WTC11 (cell line): ENCODE measurements around the gene LRRC4B. TPM values are rescaled to one million over a fixed set of nuclear protein-coding genes. Genes with fewer than 3 reads are reported as not detected.

ENCODE experiments used
- ATAC-seq: fragments of 200-7000 bp; cut with Tn5 transposase; 2 replicates; pipeline ENCODE4 v1.10.0; 2021; ENCODE audit warnings: mild to moderate bottlenecking, moderate library complexity
- CTCF ChIA-PET: fragments of 300-600 bp; sonication (Branson Sonifier 250); formaldehyde crosslinking; loops from one replicate; lab custom pipeline; 2021; ENCODE audit warnings: antibody characterized with exemption; lab: Charles Lee
- POLR2A ChIA-PET: fragments of 350-600 bp; sonication (Branson Sonifier 250); formaldehyde crosslinking; loops from one replicate; lab custom pipeline; 2021; ENCODE audit warnings: antibody characterized with exemption; lab: Charles Lee
- DNase-seq: peaks from one replicate; pipeline ENCODE4 v3.0.0; 2021; ENCODE audit warnings: low spot score
- H3K27ac Mint-ChIP-seq: 2 replicates; pipeline ENCODE4 v1.8.0; 2021; ENCODE audit warnings: mixed read lengths
- H3K27me3 Mint-ChIP-seq: 2 replicates; pipeline ENCODE4 v1.8.0; 2021; ENCODE audit warnings: low read depth, mild to moderate bottlenecking, moderate library complexity, mixed read lengths
- H3K36me3 Mint-ChIP-seq: 2 replicates; pipeline ENCODE4 v1.8.0; 2021; ENCODE audit warnings: mixed read lengths
- H3K4me1 Mint-ChIP-seq: 2 replicates; pipeline ENCODE4 v1.8.0; 2022; ENCODE audit warnings: mixed read lengths
- H3K4me3 Mint-ChIP-seq: 2 replicates; pipeline ENCODE4 v1.8.0; 2021; ENCODE audit warnings: mild to moderate bottlenecking, moderate library complexity, mixed read lengths
- H3K9me3 Mint-ChIP-seq: 2 replicates; pipeline ENCODE4 v1.8.0; 2021; ENCODE audit warnings: mixed read lengths
- ATF1 ChIP-seq: sonication (generic); formaldehyde crosslinking; IDR thresholded peaks from 2 replicates; pipeline ENCODE4 v1.8.1; 2023; ENCODE audit warnings: mild to moderate bottlenecking, moderate library complexity, missing genetic modification reagents
- CREB1 ChIP-seq: sonication (generic); formaldehyde crosslinking; IDR thresholded peaks from 2 replicates; pipeline ENCODE4 v1.8.0; 2023; ENCODE audit warnings: mild to moderate bottlenecking, missing genetic modification reagents
- ELF4 ChIP-seq: sonication (generic); formaldehyde crosslinking; IDR thresholded peaks from 2 replicates; pipeline ENCODE4 v1.8.1; 2022; ENCODE audit warnings: low read depth, mild to moderate bottlenecking, moderate library complexity, missing genetic modification reagents
- GTF2I ChIP-seq: fragments of 250-450 bp; sonication (Bioruptor Pico); conservative IDR thresholded peaks from 2 replicates; pipeline ENCODE4 v1.4.0; 2021; ENCODE audit warnings: mild to moderate bottlenecking
- JUN ChIP-seq: sonication (generic); formaldehyde crosslinking; IDR thresholded peaks from 2 replicates; pipeline ENCODE4 v1.8.0; 2023; ENCODE audit warnings: mild to moderate bottlenecking, missing genetic modification reagents
- NFATC4 ChIP-seq: fragments of 250-450 bp; sonication (Bioruptor Pico); IDR thresholded peaks from 2 replicates; pipeline ENCODE4 v1.9.0; 2021; ENCODE audit warnings: mild to moderate bottlenecking
- NR3C1 ChIP-seq: sonication (generic); formaldehyde crosslinking; conservative IDR thresholded peaks from 2 replicates; pipeline ENCODE4 v1.8.1; 2023; ENCODE audit warnings: low read depth, mild to moderate bottlenecking, missing genetic modification reagents
- SMAD3 ChIP-seq: sonication (generic); formaldehyde crosslinking; IDR thresholded peaks from 2 replicates; pipeline ENCODE4 v1.8.0; 2022; ENCODE audit warnings: missing genetic modification reagents, mild to moderate bottlenecking, borderline replicate concordance
- SMAD4 ChIP-seq: sonication (generic); formaldehyde crosslinking; IDR thresholded peaks from 2 replicates; pipeline ENCODE4 v1.8.0; 2022; ENCODE audit warnings: mild to moderate bottlenecking, missing genetic modification reagents
- SOX15 ChIP-seq: fragments of 250-450 bp; sonication (Bioruptor Pico); IDR thresholded peaks from 2 replicates; pipeline ENCODE4 v1.9.0; 2021; ENCODE audit warnings: mild to moderate bottlenecking
- TCF7 ChIP-seq: sonication (generic); formaldehyde crosslinking; IDR thresholded peaks from 2 replicates; pipeline ENCODE4 v1.8.0; 2022; ENCODE audit warnings: mild to moderate bottlenecking, low read depth, missing genetic modification reagents, moderate library complexity
- TP53 ChIP-seq: sonication (generic); formaldehyde crosslinking; IDR thresholded peaks from 2 replicates; pipeline ENCODE4 v1.8.1; 2023; ENCODE audit warnings: mild to moderate bottlenecking, missing genetic modification reagents
- ZNF121 ChIP-seq: sonication (generic); formaldehyde crosslinking; IDR thresholded peaks from 2 replicates; pipeline ENCODE4 v1.8.0; 2023; ENCODE audit warnings: missing genetic modification reagents
- ZNF423 ChIP-seq: fragments of 250-450 bp; sonication (Bioruptor Pico); IDR thresholded peaks from 2 replicates; pipeline ENCODE4 v2.1.2; 2022; ENCODE audit warnings: mild to moderate bottlenecking, moderate library complexity
- total RNA-seq: library from RNA; stranded (reverse); gene quantifications from 3 replicates; pipeline ENCODE4 v1.2.3, GENCODE V29; 2021
- TF ChIP-seq, protein P1 (sequence below): sonication (generic); formaldehyde crosslinking; IDR thresholded peaks from 2 replicates; pipeline ENCODE4 v1.8.0; 2022; ENCODE audit warnings: mild to moderate bottlenecking, missing genetic modification reagents
- TF ChIP-seq, protein P2 (sequence below): sonication (generic); formaldehyde crosslinking; IDR thresholded peaks from 2 replicates; pipeline ENCODE4 v1.8.1; 2023; ENCODE audit warnings: mild to moderate bottlenecking, moderate library complexity, missing genetic modification reagents
- TF ChIP-seq, protein P3 (sequence below): sonication (generic); formaldehyde crosslinking; IDR thresholded peaks from 2 replicates; pipeline ENCODE4 v1.8.0; 2023; ENCODE audit warnings: mild to moderate bottlenecking, missing genetic modification reagents

LRRC4B gene
- total RNA-seq, 1 experiment from 2014 or later: 10.0 TPM

DNA sequence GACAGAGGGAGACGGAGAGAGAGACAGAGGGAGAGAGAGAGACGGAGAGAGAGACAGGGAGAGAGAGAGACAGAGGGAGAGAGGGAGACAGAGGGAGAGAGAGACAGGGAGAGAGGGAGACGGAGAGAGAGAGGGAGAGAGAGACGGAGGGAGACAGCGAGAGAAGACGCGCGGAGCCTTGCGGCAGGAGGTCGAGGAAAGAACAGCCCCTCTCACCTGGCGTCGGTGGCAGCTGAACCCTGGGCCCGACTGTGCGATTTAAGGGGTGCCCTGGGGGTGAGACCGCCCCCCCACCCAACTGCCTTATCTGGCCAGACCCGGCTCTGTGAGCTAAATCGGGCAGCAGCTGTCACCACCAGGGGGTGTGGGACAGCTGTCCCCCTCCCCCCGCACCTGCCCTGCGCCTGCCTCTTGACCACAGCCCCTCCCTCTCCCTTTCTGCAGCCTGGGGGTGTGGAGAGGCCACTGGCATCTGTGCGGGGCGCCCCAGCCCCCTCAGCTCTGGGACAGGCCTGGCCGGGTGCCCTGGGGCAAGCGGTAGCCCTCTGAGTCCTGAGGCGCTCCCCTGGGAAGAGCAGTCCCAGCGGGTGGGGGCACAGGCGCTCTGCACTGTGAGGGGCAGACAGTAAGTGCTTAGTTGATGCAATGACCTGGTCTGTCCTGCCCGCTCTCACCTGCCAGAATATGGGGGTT lies 68.0 kb downstream of the LRRC4B start (continued):
- TF ChIP-seq ELF4 (CRISPR knock-in tag): no peak

DNA sequence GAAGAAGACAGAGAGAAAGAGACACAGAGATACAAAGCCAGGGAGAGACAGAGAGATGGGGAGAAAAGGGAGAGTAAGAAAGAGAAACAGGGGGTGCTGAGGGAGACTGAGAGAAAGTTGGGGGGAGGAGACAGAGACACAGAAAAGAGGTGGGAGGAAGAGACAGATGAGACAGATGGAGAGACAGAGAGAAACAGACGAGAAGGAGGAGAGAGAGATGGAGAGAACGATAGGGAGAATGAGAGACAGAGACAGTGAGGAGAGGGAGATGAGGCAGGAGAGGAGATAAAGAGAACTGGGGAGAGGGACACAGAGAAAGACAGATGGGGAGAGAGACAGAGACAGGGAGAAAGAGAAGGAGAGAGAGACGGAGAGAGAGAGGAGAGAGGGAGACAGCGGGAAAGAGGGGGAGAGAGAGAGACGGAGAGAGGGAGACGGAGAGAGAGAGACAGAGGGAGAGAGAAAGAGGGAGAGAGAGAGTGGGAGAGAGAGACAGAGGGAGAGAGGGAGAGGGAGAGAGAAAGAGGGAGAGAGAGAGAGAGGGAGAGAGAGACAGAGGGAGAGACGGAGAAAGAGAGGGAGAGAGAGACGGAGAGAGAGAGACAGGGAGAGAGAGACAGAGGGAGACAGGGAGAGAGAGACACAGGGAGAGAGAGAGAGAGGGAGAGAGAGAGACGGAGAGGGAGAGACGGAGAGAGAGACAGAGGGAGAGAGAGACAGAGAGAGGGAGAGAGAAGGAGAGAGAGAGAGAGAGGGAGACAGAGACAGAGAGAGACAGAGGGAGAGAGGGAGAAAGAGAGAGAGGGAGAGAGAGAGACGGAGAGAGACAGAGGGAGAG lies 69.8 kb downstream of the LRRC4B start:
- Mint-ChIP-seq H3K36me3 (no peaks in the 10 kb centered on the region), H3K27ac (no peak overlapping the region)
- ChIA-PET POLR2A (no interaction called here), CTCF (no interaction called here)
- ATAC-seq: no peak
- TF ChIP-seq, protein P1, sequence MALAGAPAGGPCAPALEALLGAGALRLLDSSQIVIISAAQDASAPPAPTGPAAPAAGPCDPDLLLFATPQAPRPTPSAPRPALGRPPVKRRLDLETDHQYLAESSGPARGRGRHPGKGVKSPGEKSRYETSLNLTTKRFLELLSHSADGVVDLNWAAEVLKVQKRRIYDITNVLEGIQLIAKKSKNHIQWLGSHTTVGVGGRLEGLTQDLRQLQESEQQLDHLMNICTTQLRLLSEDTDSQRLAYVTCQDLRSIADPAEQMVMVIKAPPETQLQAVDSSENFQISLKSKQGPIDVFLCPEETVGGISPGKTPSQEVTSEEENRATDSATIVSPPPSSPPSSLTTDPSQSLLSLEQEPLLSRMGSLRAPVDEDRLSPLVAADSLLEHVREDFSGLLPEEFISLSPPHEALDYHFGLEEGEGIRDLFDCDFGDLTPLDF (CRISPR knock-in tag): no peak
- TF ChIP-seq JUN: no peak
- no peak for TF ChIP-seq TP53 (CRISPR knock-in tag)
- TF ChIP-seq, all 79 proteins: peak for 0
- Mint-ChIP-seq H3K4me3 (no peak overlapping the region), H3K27me3 (peaks cover 45% of the 10 kb centered on the region), H3K4me1 (peaks cover 3% of the 10 kb centered on the region; the same call in 1 of the 2 replicates), H3K9me3 (no peaks in the 10 kb centered on the region)
- no peak for DNase-seq

DNA sequence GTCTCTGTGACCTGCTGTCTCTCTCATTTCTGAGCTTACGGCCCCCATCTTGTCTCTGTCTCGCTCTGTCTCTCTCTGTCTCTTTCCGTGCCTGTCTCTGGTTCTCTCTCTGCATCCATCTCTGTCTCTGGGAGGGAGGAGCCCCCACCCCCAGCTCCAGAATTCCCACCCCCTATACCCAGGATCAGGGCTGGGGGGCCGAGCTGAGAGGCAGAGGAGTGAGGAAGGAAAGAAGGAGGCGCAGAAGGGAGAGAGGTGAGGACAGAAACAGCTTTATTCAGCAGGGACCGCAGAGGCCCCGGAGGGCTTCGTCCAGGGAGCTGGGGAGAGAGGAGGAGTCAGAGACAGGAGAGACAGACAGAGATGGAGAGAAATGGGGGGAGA lies 71.2 kb downstream of the LRRC4B start:
- H3K4me3 Mint-ChIP-seq: no peak overlapping the region
- no peak overlapping the region for H3K27ac Mint-ChIP-seq
- POLR2A ChIA-PET: interaction anchor here (0.7 to 1.2 kb wide), 2 partner anchors 14 to 326 kb away, joined by 3 read pairs; partner anchors contain the start of gene JOSD2
- DNase-seq: no peak
- ATAC-seq: no peak
- TF ChIP-seq SOX15: no peak
- TF ChIP-seq, all 79 proteins: peak for 0
- CTCF ChIA-PET: interaction anchor here (0.5 to 1.6 kb wide), 7 partner anchors 10 to 140 kb away, joined by 3 to 8 read pairs (median 5); partner anchors contain the start of gene JOSD2
- Mint-ChIP-seq H3K9me3 (no peaks in the 10 kb centered on the region), H3K36me3 (no peaks in the 10 kb centered on the region), H3K27me3 (peaks cover 56% of the 10 kb centered on the region), H3K4me1 (peaks cover 7% of the 10 kb centered on the region)

DNA sequence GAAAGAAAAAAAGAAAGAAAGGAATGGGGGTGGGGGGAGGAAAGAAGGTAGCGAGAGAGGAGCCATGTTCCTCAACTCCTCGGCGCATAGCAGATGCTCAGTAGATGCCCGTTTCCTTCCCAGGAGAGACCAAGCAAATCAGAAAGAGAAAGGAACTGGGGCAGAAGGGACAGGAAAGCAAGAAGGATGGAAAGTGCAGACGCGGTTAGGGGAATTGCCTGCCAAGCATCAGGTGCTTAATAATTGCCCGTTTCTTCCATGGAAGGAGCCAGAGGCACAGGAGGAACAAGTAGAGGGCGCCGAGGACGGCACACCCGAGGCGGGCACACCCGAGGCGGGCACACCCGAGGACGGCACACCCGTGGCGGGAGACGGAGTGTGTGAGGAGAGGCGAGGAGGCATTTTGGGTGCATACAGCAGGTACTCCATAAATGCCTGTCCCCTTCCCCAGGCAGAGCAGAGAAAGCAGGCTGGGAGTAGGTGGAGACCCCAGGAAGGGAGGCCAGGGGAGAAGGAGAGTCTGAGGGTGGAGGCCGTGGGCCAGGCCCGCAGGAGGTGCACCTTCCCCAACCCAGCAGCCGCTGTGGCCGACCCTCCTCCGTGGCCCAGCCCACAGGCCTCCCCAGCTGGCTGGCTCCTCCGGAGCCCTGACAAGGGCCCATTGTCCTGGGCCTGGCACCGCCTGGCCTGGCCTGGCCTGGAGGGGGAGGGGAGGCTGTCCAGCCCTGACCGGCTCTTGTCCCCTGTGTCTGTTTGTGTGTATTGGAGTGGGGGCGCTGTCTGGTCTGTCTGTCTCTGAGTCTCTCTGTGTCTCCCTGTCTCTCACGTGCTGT lies 71.8 kb downstream of the LRRC4B start:
- ATAC-seq (peak; percentile 59), DNase-seq (peak; percentile 47)
- Mint-ChIP-seq H3K4me3 (no peak overlapping the region), H3K9me3 (no peaks in the 10 kb centered on the region), H3K27ac (no peak overlapping the region), H3K4me1 (peaks cover 13% of the 10 kb centered on the region), H3K36me3 (no peaks in the 10 kb centered on the region), H3K27me3 (peaks cover 57% of the 10 kb centered on the region)
- CTCF ChIA-PET: interaction anchor here (0.7 to 1.6 kb wide), 7 partner anchors 10 to 139 kb away, joined by 3 to 8 read pairs (median 5); partner anchors contain the start of gene JOSD2
- no peak for TF ChIP-seq ZNF423 (CRISPR knock-in tag)
- TF ChIP-seq GTF2I: 0 out of 2 replicates have a peak, but pooled peaks have one; percentile 12
- POLR2A ChIA-PET: interaction anchor here (1.2 kb wide), 1 partner anchor 15 kb away, joined by 3 read pairs; the partner anchor contains the start of gene JOSD2

DNA sequence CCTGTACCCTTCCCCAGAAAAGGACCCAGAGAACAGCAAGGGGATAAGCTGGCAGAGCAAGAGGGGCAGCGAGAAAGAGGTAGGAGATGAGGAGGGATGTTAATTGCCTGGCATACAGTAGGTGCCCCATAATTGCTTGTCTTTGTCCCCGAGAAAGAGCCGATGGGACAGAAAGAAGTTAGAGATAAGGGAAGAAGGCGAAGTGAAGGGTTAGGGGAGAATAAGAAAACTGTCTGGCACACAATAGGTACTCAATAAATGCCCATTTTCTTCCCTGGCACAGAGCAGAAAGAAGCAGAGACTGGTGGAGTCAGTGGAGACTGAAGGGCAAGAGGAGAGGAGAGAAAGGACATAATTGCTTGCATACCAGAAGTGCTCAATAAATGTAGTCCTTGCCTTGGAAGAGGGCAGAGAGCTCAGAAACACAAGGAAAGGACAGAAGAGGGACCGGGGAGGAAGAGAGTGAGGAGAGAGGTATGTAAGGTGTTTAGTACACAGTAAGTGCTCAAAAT lies 73.2 kb downstream of the LRRC4B start:
- H3K27ac Mint-ChIP-seq: no peak overlapping the region
- TF ChIP-seq SMAD3 (CRISPR knock-in tag) (no peak), NR3C1 (CRISPR knock-in tag) (no peak), ATF1 (CRISPR knock-in tag) (no peak), TCF7 (CRISPR knock-in tag) (no peak), SMAD4 (CRISPR knock-in tag) (no peak), CREB1 (CRISPR knock-in tag) (no peak), NFATC4 (no peak), ZNF121 (CRISPR knock-in tag) (no peak)
- TF ChIP-seq, protein P2, sequence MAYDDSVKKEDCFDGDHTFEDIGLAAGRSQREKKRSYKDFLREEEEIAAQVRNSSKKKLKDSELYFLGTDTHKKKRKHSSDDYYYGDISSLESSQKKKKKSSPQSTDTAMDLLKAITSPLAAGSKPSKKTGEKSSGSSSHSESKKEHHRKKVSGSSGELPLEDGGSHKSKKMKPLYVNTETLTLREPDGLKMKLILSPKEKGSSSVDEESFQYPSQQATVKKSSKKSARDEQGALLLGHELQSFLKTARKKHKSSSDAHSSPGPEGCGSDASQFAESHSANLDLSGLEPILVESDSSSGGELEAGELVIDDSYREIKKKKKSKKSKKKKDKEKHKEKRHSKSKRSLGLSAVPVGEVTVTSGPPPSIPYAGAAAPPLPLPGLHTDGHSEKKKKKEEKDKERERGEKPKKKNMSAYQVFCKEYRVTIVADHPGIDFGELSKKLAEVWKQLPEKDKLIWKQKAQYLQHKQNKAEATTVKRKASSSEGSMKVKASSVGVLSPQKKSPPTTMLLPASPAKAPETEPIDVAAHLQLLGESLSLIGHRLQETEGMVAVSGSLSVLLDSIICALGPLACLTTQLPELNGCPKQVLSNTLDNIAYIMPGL (CRISPR knock-in tag): no peak
- TF ChIP-seq, protein P3, sequence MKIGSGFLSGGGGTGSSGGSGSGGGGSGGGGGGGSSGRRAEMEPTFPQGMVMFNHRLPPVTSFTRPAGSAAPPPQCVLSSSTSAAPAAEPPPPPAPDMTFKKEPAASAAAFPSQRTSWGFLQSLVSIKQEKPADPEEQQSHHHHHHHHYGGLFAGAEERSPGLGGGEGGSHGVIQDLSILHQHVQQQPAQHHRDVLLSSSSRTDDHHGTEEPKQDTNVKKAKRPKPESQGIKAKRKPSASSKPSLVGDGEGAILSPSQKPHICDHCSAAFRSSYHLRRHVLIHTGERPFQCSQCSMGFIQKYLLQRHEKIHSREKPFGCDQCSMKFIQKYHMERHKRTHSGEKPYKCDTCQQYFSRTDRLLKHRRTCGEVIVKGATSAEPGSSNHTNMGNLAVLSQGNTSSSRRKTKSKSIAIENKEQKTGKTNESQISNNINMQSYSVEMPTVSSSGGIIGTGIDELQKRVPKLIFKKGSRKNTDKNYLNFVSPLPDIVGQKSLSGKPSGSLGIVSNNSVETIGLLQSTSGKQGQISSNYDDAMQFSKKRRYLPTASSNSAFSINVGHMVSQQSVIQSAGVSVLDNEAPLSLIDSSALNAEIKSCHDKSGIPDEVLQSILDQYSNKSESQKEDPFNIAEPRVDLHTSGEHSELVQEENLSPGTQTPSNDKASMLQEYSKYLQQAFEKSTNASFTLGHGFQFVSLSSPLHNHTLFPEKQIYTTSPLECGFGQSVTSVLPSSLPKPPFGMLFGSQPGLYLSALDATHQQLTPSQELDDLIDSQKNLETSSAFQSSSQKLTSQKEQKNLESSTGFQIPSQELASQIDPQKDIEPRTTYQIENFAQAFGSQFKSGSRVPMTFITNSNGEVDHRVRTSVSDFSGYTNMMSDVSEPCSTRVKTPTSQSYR (CRISPR knock-in tag): no peak

More for the DNA sequence above, 73.2 kb downstream of the LRRC4B start:
- POLR2A ChIA-PET: no interaction called here
- peaks cover 7% of the 10 kb centered on the region; the same call in 1 of the 2 replicates for H3K36me3 Mint-ChIP-seq
- H3K4me3 Mint-ChIP-seq: no peak overlapping the region
- ATAC-seq (no peak), DNase-seq (no peak)
- CTCF ChIA-PET: interaction anchor here (1.2 kb wide), 1 partner anchor 43 kb away, joined by 4 read pairs; no protein-coding TSS in a partner anchor
- peaks cover 7% of the 10 kb centered on the region; the same call in 1 of the 2 replicates for H3K9me3 Mint-ChIP-seq
- peaks cover 20% of the 10 kb centered on the region for H3K4me1 Mint-ChIP-seq
- H3K27me3 Mint-ChIP-seq: peaks cover 65% of the 10 kb centered on the region
